Fibroblast of mammary gland (primary cell): ENCODE data around the gene PADI2.

ENCODE experiments used
- DNase-seq: peaks from one replicate; pipeline ENCODE4 v3.0.0-alpha.2; 2010; ENCODE audit warnings: low read depth
- H3K4me3 ChIP-seq: 2 replicates; pipeline ENCODE4 v1.5.1; 2011; ENCODE audit warnings: low read depth, mild to moderate bottlenecking, low read length, moderate library complexity; ENCODE audit not compliant: control insufficient read depth
- TF ChIP-seq, protein P1 (sequence below): conservative IDR thresholded peaks from 2 replicates; pipeline ENCODE4 v1.5.1; 2011; ENCODE audit warnings: low read depth, low read length, inconsistent platforms; ENCODE audit not compliant: control insufficient read depth, insufficient read depth

The PADI2 gene

DNA sequence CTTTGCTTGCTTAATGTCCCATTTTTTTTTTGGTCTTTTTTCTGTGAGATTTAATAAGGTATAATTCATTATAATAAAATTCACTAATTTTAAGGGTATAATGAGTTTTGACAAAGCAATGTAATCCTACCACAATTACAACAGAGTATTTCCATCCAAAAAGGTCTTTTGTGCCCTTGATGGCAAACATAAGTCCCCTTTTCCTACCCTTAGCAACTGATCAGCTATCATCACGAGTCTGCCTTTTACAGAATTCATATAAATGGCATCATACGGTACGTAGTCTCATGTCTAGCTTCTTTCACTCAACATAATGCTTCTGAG, 73.0 kb downstream of the PADI2 start:
- H3K4me3 ChIP-seq: no peak overlapping the region
- DNase-seq: no peak
- TF ChIP-seq, protein P1, sequence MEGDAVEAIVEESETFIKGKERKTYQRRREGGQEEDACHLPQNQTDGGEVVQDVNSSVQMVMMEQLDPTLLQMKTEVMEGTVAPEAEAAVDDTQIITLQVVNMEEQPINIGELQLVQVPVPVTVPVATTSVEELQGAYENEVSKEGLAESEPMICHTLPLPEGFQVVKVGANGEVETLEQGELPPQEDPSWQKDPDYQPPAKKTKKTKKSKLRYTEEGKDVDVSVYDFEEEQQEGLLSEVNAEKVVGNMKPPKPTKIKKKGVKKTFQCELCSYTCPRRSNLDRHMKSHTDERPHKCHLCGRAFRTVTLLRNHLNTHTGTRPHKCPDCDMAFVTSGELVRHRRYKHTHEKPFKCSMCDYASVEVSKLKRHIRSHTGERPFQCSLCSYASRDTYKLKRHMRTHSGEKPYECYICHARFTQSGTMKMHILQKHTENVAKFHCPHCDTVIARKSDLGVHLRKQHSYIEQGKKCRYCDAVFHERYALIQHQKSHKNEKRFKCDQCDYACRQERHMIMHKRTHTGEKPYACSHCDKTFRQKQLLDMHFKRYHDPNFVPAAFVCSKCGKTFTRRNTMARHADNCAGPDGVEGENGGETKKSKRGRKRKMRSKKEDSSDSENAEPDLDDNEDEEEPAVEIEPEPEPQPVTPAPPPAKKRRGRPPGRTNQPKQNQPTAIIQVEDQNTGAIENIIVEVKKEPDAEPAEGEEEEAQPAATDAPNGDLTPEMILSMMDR: no peak

DNA sequence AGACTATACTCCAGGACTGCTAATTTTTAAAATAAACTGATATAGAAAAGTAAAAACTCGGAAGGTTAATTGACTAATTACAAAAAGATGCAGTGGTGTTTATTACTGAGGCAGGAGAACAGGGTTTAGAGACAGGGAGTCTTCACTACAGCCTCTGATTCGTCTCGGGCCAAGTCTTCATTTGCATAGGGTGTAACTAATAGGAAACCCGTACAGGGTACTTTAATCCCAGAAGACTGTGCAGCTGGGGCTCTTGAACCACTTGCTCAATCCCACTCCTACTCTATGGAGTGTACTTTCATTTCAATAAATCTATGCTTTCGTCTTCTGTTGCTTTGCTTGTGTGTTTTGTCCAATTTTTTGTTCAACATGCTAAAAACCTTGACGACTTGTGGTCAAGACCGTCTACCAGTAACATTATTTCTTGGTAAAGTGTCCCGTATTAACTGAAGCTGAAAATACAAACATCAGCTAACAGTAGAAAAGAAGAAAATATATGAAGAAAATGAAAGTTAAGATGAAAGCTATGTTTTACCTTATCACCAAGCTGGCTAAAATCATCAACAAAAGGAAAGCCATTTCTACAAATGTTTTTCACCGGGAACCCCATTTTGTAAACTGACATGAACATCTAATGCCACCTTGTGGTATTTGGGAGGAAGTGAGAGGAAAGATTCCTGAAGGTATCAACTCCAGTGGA, 73.5 kb downstream of the PADI2 start:
- no peak overlapping the region for H3K4me3 ChIP-seq
- peak; percentile 77 for DNase-seq
- TF ChIP-seq, protein P1: peak; percentile 91

DNA sequence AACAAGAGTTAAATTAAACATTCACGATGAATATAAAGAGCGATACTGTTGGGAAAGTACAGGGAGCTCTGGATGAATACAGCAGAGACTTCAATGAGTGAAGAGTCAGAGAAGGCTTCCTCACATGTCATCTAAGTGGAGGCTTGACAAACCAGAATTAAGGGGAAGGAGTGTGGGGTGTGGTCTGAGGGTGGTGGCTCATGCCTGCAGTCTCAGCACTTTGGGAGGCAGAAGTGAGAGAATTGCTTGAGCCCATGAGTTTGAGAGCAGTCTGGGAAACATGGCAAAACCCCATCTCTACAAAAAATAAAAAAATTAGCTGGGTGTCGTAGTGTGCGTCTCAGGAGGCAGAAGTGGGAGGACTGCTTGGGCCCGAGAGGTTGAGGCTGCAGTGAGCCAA, 74.1 kb downstream of the PADI2 start:
- no peak overlapping the region for H3K4me3 ChIP-seq
- no peak for DNase-seq
- TF ChIP-seq, protein P1: no peak

DNA sequence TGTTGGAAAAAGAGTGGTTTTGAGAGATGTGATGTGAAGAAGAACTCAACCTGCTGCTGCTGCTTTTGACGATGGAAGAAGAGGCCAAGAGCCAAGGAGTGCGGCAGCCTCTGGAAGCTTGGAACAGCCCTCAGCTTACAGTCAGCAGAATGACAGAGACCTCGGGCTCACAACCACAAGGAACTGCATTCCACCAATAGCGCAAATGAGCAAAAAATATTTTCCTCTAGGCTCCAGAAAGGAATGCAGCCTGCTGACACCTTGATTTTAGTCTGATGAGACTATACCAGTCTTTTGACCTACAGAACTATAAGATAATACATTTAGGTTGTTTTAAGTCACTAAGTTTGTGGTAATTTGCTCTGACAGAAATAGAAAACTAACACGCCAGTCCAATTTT, 75.6 kb downstream of the PADI2 start:
- no peak for DNase-seq
- H3K4me3 ChIP-seq: no peak overlapping the region
- TF ChIP-seq, protein P1: no peak

DNA sequence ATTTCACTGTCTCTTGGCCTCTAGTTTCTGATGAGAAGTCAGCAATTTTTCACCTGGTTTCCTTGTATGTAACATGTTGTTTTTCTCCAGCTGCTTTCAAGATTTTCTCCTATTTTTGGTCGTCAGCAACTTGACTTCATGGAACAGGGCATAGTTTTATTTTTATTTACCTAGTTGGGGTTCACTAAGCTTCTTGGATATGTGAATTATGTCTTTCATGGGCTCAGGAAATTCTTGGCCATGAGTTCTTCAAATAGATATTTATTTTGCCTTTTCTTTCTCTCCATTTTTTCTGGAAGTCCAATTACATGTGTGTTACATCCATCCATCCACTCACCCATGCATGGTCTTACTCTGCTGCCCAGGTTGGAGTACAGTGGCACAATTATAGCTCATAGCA, 79.1 kb downstream of the PADI2 start:
- DNase-seq: no peak
- TF ChIP-seq, protein P1: no peak
- H3K4me3 ChIP-seq: no peak overlapping the region

DNA sequence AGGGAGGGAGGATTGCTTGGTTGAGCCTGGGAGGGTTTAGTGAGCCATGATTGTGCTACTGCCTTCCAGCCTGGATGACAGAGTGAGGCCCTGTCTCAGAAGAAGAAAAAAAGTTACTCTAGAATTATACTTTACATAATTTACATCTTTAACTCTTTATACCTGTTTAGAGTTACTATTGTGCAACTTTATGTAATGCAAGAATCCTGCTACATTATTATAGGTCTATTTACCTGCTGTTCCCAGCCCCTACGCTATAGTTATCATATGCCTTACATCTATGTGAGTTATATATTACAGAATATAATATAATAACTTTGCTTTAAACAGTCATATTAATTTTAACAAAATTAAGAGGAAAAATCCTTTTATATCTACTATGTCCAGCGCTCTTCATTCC, 79.7 kb downstream of the PADI2 start:
- TF ChIP-seq, protein P1: no peak
- DNase-seq: no peak
- H3K4me3 ChIP-seq: no peak overlapping the region

DNA sequence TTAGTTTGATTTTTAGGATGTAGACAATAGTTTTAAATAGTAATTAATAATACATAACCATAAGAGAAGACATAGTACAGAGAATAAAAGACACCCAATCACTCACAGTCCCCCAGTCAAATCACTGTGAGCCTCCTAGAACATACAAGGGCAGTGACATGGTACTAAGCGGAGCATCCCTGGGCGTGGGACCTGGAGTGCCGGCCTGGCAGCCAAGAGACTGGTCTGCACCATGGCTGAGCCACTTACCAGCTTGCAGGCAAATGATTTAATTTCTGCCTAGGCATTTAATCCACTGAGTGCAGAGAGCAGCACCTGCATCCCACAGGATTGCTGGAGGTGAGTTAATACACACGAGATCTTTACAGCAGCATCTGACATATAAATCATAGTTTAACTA, 85.8 kb downstream of the PADI2 start:
- TF ChIP-seq, protein P1: no peak
- no peak overlapping the region for H3K4me3 ChIP-seq
- DNase-seq: no peak
